Activated effector memory CD4-positive, alpha-beta T cell treated with Interleukin-2 at 50 U/mL for 16 hours (primary cell): ENCODE measurements around the gene LDHAL6A.
A peak's percentile ranks its signal among the peaks of the same experiment; 100 is the strongest.
"Not testable (repeated sequence)": the region's sequence is repeated elsewhere in the genome, so short reads cannot be mapped to it uniquely, and the experiment has no call there.

Experiments
- DNase-seq: peaks from one replicate; pipeline ENCODE4 v3.0.0-alpha.2; 2020

The LDHAL6A gene

DNA sequence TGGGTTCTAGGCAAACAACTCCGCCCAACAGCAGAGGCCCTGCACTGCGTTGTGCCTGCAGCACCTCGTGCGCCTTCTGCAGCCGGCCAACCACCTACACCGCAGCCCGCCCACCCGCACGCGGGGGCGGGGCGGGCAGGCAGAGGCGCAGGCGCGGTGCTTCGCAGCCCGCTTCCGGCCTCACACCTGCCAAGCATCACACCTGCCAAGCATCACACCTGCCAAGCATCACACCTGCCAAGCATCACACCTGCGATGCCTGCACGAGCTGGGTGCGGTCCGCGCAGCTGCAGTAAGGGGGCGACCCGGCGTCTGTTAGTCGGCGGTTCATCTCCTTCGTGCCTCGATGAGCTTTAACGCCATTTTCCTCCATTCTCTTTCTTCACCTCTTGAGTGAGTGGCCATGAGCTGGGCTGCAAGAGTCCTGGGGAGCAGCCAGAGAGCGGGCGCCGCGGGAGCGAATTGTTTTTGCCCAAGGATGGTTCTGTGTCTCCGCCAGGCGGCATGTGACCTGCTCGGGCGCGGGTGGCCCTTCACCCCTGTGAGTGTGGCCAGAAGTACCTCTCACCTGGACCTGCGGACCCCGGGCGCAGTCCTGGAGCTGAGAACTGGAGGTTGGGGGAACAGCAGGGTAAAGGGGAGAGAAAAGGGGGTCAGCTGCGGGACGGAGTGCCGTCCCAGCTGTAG lies at the start of gene LDHAL6A:
LDHAL6A (plus strand) TSS at position 171 of the 687 bp plus-strand sequence. CDS start 825 bp downstream, outside the sequence.
- DNase-seq, result peak; percentile 4

- DNase-seq, result not testable (repeated sequence)
Measured at GRCh38 chr11:18407400-18407799, 48.3 kb upstream of the LDHAL6A start.

GRCh38 chr11:18408558-18409291 lies 46.9 kb upstream of the LDHAL6A start:
- no peak for DNase-seq

DNA sequence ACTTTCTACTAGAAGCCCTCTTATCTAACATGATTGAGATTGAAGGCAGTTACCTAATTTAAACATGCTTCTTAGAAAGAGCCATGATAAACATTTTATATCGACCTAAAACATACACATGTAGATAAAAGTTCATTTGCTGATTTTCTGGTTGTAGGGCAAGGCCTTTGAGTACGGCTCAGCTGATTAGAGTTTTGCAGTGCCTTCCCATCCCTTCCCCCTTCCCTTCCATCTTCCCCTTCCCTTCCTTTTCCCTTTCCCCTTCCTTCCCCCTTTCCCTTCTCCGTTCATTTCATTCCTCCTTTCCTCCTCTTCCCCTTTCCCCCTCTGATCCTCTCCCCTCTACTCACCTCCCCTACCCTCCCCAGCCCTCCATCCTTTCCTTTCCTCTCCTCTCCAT lies 39.2 kb upstream of the LDHAL6A start:
- DNase-seq, result no peak

DNA sequence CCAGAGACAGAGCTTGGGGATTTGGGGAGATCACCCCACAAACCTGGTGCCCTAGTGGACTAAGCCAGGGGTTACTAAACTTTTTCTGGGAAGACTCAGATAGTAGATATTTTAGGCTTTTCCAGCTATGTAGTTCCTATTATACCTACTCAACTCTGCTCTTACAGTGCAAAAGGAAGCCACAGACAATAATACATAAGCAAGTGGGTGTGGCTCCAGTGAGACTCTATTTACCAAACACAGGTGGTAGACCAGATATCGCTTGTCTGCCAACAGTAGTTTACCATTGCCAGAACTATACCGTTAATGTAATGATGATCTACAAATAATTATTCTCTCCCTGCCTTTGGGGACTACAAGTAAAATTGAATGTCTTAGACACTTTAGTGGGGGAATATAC lies 36.6 kb upstream of the LDHAL6A start:
- no peak for DNase-seq

GRCh38 chr11:18420067-18420466 lies 35.6 kb upstream of the LDHAL6A start:
- DNase-seq, result no peak

DNA sequence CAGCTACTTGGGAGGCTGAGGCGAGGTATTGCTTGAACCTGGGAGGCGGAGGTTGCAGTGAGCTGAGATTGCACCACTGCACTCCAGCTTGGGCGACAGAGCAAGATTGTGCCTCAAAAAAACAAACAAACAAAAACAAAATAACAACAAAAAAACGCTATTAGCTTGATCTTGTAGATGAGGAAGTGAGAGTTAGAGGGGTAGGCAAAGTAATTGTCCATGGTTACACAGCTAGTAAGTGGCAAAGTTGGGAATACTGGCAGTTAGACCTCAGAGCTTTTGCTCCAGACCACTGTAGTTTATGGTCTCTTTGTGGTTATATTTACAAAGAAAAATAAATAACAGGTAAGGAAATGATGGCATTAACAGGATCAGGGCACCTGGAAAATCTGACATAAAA lies 28.4 kb upstream of the LDHAL6A start:
- no peak for DNase-seq

GRCh38 chr11:18429332-18429731 lies 26.3 kb upstream of the LDHAL6A start:
- DNase-seq, result no peak

DNA sequence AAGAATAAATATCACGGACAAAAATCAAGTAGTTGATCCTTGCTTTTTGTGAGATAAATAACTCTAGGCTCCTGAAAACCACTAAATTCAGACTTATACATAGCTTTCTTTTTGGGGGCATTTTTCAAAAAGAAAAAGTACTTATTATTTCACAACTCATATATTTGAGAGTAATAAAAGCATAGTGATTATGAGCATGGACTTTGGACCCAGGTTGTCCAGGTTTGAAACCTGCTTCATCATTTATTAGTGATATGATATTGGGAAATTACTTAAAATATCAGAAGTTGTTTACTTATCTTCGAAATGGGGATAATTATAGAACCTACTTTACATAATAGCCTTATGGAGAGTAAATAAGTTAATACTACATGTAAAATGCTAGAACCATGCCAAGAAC lies 17.0 kb upstream of the LDHAL6A start:
- DNase-seq, result no peak

GRCh38 chr11:18449251-18449650 lies 6.4 kb upstream of the LDHAL6A start:
- DNase-seq, result no peak

GRCh38 chr11:18452927-18453326 lies 2.7 kb upstream of the LDHAL6A start:
- DNase-seq, result no peak

GRCh38 chr11:18457450-18457849 lies 1.8 kb downstream of the LDHAL6A start:
- DNase-seq, result no peak

- DNase-seq, result no peak
Measured at GRCh38 chr11:18459634-18460033, 4.0 kb downstream of the LDHAL6A start.

GRCh38 chr11:18461909-18462308 lies 6.3 kb downstream of the LDHAL6A start:
- no peak for DNase-seq

DNA sequence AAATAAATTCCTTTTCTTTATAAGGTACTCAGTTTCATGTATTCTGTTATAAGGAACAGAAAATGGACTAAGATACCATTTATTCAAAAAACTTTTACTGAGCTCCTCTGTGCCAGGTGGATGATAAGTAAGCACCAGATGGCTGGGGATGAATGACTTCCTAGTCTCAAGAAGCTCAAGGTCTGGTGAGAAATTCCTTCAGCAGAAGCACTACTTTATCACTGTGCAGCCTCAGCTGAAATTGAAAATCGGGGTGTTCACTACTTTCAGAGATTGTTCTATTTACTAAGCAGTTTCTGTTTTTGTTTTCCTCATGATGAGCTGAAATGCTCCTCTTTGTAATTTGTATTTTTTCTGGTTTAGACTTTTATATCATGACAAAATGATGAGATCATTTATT lies 7.8 kb downstream of the LDHAL6A start:
- no peak for DNase-seq

GRCh38 chr11:18466402-18466801 lies 10.7 kb downstream of the LDHAL6A start:
- DNase-seq, result no peak

- no peak for DNase-seq
Measured at GRCh38 chr11:18468059-18468458, 12.4 kb downstream of the LDHAL6A start.

DNA sequence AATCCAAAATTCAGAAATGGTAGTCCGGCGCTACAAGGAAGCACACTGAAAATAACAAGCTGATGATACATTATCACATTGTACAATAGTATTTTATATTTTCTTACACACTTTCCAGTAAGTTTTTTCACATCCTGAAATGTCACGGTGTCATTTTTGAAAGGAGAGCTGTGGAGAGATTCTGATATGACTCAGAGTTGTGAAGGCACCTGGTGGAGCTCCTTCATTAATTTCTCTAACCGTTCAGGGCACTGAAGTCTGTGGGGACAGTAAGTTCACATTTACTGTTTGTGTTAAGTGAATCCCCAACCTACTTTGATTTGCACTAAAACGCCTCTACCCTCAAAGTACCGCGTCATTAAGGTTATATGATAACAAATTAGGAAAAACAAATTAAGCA lies 13.3 kb downstream of the LDHAL6A start:
- DNase-seq, result no peak

DNA sequence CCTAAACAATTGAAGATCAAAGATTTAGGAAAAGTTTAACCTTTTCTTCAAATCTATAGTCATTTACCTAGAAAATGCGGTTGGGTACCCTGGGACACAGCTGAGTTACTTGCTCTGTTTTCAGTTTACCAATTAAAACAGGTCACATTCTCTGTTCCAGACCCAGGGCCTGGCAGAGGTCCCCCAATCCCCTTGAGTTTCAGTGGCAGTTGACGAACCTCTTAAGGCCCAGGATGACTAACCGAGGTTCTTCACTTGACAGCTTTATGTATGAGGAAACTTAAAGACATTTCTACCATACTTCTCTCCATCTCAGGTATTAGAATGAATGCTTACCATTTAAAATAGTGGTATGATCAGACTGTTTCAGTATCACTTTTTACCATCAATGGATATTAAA lies 16.3 kb downstream of the LDHAL6A start:
- DNase-seq, result no peak

- DNase-seq, result no peak
Measured at GRCh38 chr11:18472587-18472986, 16.9 kb downstream of the LDHAL6A start.

DNA sequence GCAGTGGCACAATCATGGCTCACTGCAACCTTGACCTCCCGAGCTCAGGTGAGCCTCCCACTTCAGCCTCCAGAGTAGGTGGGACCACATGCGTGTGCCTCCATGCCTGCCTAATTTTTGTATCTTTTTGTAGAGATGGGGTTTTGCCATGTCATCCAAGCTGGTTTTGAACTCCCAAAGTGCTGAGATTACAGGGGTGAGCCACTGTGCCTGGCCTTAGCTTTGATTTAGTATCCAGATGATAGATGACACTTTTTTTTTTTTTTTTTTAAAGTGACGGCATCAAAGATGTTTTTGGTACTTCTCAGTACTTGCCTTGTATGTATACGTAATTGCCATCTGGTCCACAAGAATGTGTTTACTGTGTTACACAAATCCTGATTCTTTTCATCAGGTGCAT lies 23.4 kb downstream of the LDHAL6A start:
- no peak for DNase-seq

DNA sequence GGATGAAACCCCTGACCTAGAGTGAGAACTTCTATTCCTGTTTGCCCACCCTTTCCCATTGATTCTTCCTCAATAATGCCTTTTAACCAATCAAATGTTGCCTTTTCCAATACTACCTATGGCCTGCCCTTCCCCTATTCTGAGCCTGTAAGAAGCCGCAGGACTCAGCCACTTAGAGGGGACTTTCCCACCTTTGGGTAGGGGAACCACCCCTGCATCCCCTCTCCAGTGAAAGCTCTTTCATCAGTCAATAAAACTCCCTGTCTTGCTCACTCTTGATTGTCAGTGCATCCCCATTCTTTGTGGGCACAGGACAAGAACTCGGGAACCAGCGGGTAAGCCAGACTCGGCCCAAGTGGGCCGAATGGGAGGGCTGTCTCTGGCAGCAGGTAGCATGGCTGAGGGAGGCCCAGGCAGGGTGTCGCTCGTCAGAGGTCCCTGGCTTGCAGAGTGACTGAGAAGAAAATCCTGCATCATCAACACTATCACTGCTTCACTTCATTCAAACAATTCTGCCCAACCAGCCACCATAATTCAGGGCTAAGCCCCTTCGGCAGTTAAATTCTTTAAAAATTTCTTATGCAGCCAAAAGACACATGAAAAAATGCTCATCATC lies 30.4 kb downstream of the LDHAL6A start:
- DNase-seq, result no peak

GRCh38 chr11:18490319-18490718 lies 34.7 kb downstream of the LDHAL6A start:
- no peak for DNase-seq
